ENCODE measurements around the gene ZNF283. TPM values are rescaled to one million over a fixed set of nuclear protein-coding genes. Genes with fewer than 3 reads are reported as not detected.

The ZNF283 gene
- total RNA-seq, 2 donors from 2014 or later, result 4.5 to 6.5 TPM

DNA sequence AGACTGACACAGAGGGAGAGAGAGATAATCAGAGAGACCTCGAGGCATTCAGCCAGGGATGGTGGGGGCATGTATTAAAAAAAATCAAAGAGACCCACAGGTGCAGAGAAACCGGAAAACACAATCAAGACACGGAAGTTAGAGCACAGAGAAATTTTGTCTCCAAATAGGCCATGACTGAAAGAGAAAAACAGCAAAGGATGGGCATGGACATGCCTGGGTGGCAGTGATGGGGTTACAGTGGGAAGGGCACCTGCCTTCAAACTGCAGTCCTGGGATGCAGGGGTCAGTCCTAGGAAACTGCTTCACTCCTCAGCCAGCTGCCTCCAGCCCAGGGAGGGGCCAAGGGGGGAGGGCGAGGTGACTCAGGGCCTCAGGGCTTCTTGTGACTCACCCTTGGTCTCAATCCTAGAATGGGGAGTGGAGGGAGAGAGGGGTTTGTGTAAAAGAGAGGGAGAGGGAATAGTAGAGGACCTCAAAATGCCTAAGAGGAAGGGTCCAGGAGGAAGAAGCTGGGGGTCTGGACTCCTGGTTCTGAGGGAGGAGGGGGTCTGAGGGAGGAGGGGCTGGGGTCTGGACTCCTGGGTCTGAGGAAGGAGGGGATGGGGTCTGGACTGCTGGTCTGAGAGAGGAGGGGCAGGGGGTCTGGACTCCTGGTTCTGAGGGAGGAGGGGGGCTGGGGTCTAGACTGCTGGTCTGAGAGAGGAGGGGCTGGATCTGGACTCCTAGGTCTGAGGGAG is 42.7 kb upstream of the ZNF283 start:
- H3K9me3 ChIP-seq, result no peaks in the 10 kb centered on the region
- TF ChIP-seq, protein P1, sequence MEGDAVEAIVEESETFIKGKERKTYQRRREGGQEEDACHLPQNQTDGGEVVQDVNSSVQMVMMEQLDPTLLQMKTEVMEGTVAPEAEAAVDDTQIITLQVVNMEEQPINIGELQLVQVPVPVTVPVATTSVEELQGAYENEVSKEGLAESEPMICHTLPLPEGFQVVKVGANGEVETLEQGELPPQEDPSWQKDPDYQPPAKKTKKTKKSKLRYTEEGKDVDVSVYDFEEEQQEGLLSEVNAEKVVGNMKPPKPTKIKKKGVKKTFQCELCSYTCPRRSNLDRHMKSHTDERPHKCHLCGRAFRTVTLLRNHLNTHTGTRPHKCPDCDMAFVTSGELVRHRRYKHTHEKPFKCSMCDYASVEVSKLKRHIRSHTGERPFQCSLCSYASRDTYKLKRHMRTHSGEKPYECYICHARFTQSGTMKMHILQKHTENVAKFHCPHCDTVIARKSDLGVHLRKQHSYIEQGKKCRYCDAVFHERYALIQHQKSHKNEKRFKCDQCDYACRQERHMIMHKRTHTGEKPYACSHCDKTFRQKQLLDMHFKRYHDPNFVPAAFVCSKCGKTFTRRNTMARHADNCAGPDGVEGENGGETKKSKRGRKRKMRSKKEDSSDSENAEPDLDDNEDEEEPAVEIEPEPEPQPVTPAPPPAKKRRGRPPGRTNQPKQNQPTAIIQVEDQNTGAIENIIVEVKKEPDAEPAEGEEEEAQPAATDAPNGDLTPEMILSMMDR (IDR thresholded peaks at IDR 0.05), result no peak
- H3K4me1 ChIP-seq, result peaks cover 0 to 6% of the 10 kb centered on the region in 2 donors
- H3K36me3 ChIP-seq, result no peaks in the 10 kb centered on the region
- peak; percentile 77 for DNase-seq (ENCODE audit: low spot score)
- no peak overlapping the region for H3K4me3 ChIP-seq
- H3K27me3 ChIP-seq, result no peaks in the 10 kb centered on the region
- peak overlapping the region in 1 of 2 donors; percentile 23 for H3K27ac ChIP-seq

DNA sequence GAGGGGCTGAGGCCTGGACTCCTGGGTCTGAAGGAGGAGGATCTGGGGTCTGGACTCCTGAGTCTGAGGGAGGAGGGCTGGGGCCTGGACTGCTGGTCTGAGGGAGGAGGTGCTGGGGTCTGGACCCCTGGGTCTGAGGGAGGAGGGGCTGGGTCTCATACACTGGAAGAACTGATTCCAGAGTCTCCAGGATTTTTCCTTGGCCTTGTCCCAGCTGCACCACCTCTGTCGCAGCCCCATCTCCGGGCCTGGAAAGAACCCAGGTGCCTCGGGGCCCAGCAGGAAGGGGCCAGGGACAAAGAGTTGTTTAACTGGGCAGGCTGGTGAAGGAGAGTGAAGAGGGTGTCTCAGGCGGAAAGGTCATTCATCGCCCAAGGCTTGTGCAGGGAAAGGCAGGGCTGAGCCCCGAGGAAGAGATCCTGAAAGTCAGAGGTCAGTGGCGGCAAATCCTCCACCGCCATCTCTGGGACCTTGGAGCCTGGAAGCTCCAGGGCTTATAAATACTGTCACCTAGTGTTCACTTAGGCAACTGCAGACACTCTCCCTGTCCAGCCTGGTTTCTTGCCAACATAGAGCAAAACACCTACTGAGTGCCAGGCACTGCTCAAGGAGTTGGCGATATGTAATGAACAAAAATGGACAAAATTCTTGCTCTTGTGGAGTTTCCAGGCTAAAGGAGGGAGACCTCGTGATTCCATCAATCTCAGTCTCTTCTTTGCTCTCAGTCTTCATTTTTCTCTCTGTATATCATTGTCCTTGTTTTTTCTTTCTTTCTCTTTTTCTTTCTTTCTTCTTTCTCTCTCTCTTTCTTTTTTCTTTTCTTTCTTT is 41.9 kb upstream of the ZNF283 start:
- peaks cover 0 to 6% of the 10 kb centered on the region in 2 donors for H3K4me1 ChIP-seq
- no peaks in the 10 kb centered on the region for H3K36me3 ChIP-seq
- H3K27me3 ChIP-seq, result no peaks in the 10 kb centered on the region
- H3K27ac ChIP-seq, result peak overlapping the region in 1 of 2 donors; percentile 23
- H3K9me3 ChIP-seq, result no peaks in the 10 kb centered on the region
- H3K4me3 ChIP-seq, result no peak overlapping the region
- TF ChIP-seq, protein P1 (IDR thresholded peaks at IDR 0.05), result peak; percentile 86 to 96
- DNase-seq (ENCODE audit: low spot score), result peak; percentile 71

DNA sequence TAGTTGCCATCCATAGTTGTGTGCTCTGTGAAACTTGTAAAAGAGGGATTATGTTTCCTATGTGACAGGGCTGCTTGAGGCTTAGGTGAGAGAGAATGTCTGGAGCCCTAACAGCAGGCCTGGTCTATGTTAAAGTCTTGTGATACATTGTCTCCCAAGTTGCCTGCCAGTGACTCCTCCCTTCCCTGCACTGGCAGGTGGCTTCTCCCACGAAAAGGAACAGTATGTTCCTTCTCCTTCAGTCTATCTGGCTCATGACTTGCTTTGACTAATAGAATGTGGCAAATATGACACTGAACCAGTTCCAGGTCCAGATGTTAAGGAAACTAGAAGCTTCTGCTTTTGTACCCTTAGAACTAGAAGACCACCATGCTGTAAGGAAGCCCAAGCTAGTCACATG is 40.5 kb upstream of the ZNF283 start:
- Histone ChIP-seq H3K27ac (no peak overlapping the region), H3K4me1 (peaks cover 0 to 6% of the 10 kb centered on the region in 2 donors), H3K27me3 (no peaks in the 10 kb centered on the region), H3K36me3 (no peaks in the 10 kb centered on the region), H3K4me3 (no peak overlapping the region), H3K9me3 (no peaks in the 10 kb centered on the region)
- DNase-seq (ENCODE audit: low spot score), result no peak
- TF ChIP-seq, protein P1 (IDR thresholded peaks at IDR 0.05), result no peak

DNA sequence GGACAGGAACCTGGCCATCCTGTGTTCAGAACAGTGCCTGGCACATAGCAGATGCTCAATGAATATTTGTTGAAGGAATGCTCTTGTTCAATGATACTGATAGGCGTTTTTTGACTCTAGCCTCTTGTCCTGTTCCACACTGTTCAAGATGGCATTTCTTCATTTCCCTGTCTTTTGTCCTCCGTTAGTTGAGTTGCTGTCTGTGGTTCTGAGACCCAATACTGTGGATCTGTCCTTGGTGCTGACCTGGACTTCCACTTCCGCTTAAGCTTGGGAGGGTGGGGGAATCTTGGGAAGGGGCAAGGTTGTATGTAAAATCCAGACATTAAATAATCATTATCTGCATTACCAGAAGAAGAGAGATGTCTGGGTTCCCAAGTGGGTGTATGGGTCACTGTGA is 38.1 kb upstream of the ZNF283 start:
- TF ChIP-seq, protein P1 (IDR thresholded peaks at IDR 0.05), result no peak
- Histone ChIP-seq H3K4me1 (peaks cover 0 to 6% of the 10 kb centered on the region in 2 donors), H3K4me3 (no peak overlapping the region), H3K27me3 (no peaks in the 10 kb centered on the region), H3K9me3 (no peaks in the 10 kb centered on the region), H3K36me3 (no peaks in the 10 kb centered on the region), H3K27ac (no peak overlapping the region)
- no peak for DNase-seq (ENCODE audit: low spot score)

DNA sequence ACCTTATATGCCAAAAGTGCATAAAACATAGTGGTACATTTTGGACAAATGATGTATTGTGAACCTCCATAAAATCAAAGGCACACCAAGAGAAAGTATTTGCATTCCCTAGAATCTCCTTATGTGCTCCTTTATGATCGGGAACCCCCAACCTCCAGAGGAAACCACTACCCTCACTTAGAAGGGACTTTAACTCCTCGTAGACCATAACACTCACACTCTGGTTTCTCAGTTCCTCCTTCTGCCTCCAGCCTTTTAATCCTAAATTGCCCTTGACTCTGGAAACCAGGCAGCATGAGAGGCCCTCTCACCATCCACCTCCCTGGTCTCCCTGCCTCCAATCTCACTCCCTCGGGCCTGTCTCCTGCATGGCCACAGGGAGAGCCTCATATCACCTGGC is 36.5 kb upstream of the ZNF283 start:
- no peak for DNase-seq (ENCODE audit: low spot score)
- Histone ChIP-seq H3K36me3 (no peaks in the 10 kb centered on the region), H3K9me3 (no peaks in the 10 kb centered on the region), H3K27ac (no peak overlapping the region), H3K27me3 (no peaks in the 10 kb centered on the region), H3K4me1 (no peaks in the 10 kb centered on the region), H3K4me3 (no peak overlapping the region)
- TF ChIP-seq, protein P1 (IDR thresholded peaks at IDR 0.05), result no peak
